Mammary epithelial cell (primary cell): ENCODE measurements around the gene RBM47.

Experiments used
- EZH2 ChIP-seq: IDR thresholded peaks from 2 replicates; pipeline ENCODE4 v1.6.1; 2012; ENCODE audit warnings: low read length, inconsistent platforms, borderline replicate concordance
- TF ChIP-seq, protein P1 (sequence below), 2 donors: IDR thresholded peaks in 1 of 2; conservative IDR thresholded peaks in 1 of 2; 2 replicates each; pipeline ENCODE4 v1.5.1; 2011 to 2012; ENCODE audit warnings: inconsistent platforms in 2 of 2, low read length in 2 of 2, mild to moderate bottlenecking in 2 of 2, control low read depth in 1 of 2, low read depth in 1 of 2; ENCODE audit not compliant: insufficient read depth in 1 of 2; ENCODE audit errors: extremely low read depth in 1 of 2

DNA sequence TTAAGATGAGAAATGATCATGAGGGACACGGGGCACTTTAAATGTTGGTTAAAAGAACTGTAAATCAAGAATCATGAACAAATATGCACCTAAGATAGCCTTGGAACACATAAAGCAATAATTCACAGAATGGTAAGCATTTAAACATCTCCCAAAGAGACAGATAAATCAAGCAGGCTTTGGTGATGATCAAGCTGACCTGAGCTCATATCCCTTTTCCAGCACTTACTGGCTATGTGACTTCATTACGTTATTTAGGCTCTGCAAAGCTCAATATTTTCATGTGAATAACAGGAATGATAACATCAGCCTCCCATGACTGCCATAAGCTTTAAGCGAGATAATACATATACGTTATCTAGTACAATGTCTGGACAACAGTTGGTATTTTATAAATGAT, 239.7 kb downstream of the RBM47 start:
- TF ChIP-seq, protein P1, sequence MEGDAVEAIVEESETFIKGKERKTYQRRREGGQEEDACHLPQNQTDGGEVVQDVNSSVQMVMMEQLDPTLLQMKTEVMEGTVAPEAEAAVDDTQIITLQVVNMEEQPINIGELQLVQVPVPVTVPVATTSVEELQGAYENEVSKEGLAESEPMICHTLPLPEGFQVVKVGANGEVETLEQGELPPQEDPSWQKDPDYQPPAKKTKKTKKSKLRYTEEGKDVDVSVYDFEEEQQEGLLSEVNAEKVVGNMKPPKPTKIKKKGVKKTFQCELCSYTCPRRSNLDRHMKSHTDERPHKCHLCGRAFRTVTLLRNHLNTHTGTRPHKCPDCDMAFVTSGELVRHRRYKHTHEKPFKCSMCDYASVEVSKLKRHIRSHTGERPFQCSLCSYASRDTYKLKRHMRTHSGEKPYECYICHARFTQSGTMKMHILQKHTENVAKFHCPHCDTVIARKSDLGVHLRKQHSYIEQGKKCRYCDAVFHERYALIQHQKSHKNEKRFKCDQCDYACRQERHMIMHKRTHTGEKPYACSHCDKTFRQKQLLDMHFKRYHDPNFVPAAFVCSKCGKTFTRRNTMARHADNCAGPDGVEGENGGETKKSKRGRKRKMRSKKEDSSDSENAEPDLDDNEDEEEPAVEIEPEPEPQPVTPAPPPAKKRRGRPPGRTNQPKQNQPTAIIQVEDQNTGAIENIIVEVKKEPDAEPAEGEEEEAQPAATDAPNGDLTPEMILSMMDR (conservative IDR thresholded peaks at IDR 0.05 in 1 of 2, IDR thresholded peaks at IDR 0.05 in 1 of 2; ENCODE audit: extremely low read depth in 1 of 2, insufficient read depth in 1 of 2, low read depth in 1 of 2, low read length in 2 of 2), result no peak
- TF ChIP-seq EZH2, result no peak
